ENCODE measurements around the gene TMEM212.

Gene TMEM212

DNA sequence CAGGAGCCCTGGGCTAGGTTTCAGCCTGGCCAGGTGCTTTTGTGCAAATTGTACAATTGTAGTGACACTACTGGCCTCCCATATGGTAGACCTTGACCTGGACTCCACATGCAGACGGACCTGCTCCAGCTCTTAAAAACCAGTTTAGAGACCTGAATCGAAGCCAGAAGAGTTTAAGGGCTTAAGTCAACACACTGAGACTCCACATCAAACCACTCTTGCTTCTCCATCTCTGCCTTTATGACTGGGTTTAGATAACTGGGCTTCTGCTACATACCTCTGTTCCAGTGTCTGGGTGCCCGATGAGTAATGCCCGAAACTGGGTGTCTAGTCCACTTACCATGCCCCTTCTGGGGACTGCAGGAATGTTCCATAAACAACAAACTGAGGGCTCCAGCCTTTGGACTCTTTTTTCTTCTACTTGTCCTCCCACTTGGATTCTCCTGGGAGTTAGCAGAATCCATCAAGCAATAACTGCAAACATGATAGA, 32.8 kb downstream of the TMEM212 start:
- TF ChIP-seq, protein P1, sequence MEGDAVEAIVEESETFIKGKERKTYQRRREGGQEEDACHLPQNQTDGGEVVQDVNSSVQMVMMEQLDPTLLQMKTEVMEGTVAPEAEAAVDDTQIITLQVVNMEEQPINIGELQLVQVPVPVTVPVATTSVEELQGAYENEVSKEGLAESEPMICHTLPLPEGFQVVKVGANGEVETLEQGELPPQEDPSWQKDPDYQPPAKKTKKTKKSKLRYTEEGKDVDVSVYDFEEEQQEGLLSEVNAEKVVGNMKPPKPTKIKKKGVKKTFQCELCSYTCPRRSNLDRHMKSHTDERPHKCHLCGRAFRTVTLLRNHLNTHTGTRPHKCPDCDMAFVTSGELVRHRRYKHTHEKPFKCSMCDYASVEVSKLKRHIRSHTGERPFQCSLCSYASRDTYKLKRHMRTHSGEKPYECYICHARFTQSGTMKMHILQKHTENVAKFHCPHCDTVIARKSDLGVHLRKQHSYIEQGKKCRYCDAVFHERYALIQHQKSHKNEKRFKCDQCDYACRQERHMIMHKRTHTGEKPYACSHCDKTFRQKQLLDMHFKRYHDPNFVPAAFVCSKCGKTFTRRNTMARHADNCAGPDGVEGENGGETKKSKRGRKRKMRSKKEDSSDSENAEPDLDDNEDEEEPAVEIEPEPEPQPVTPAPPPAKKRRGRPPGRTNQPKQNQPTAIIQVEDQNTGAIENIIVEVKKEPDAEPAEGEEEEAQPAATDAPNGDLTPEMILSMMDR (IDR thresholded peaks at IDR 0.05; ENCODE audit: borderline replicate concordance, insufficient read depth, low read depth, low read length), result no peak
- H3K4me3 ChIP-seq (ENCODE audit: low read depth, low read length), result no peak overlapping the region

DNA sequence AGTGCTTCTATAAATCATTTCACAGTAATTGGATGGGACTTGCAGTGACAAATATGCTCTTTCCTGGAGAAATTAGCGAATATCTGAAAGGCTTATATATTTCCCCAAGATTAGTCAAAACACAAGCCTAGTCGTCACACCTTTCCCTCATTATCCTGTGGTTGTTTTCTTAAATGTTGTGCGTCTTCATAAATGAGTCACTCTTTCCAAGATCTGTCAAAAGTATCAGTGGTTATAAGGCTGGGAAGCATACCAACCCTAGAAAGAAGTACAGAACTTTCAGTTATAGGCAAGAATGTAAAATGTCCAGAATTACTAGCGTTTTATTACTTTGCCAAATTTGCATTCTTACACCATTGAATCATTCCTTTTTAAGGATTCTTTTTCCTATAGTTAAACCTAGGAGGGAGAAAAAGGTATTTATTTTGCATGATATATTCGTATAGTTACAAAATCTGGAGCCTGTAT, 33.6 kb downstream of the TMEM212 start:
- H3K4me3 ChIP-seq (ENCODE audit: low read depth, low read length), result no peak overlapping the region
- TF ChIP-seq, protein P1 (IDR thresholded peaks at IDR 0.05; ENCODE audit: borderline replicate concordance, insufficient read depth, low read depth, low read length), result no peak

DNA sequence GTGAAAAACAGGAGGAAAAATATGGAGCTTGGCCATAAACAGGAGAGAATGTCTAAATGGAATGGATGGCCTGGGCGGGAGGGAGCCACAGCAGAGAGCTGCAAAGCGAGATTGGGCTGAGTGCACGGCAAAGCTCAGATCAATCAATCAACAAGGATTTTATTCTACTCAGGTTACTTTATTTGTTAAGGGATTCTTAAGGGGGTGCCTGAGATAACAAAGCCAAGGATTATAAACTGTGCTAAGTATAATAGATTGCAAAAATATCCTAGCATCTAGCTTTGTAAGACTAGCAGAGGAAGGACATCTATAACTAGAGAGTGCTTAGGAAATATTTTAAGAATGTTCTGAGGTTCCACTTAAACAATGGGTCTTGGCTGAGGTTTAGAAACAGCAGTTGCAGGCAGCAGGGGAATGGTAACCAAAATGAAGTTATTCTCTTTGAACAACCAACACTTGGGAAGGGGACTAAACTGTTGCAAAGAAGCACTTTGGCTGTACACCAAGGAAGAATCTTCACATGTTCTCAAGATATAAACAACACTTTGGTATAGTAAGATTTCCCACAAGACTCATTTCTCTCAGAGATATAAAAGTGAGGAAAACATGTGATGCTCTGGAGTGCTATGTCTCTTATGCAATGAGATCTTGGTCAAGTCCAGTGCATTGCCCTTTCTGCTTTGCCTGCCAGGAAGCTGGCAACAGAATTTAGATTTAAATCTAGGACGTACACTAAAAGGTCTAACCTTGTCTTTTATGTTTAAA, 35.5 kb downstream of the TMEM212 start:
- TF ChIP-seq, protein P1 (IDR thresholded peaks at IDR 0.05; ENCODE audit: borderline replicate concordance, insufficient read depth, low read depth, low read length), result no peak

DNA sequence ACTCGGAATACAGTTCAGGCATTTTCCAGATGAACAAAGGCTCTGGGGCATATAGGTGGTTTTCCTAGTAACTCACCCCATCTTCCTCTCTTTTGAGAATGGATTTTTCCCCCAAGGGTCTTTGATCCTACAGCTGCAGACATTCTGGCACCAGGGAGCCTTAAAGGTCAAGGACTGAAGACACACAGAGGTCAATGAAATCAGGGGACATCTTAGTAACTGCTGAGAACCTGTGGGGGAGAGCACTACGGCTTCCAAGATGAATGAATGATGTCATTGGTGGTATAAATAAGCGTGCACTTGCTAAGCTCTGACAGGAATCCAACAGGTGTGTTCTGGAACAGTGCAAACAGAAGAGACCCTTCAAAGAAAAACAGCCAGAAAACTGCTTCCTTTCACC, 36.3 kb downstream of the TMEM212 start:
- TF ChIP-seq, protein P1 (IDR thresholded peaks at IDR 0.05; ENCODE audit: borderline replicate concordance, insufficient read depth, low read depth, low read length), result no peak
- no peak overlapping the region for H3K4me3 ChIP-seq (ENCODE audit: low read depth, low read length)

More for the DNA sequence above, 35.5 kb downstream of the TMEM212 start:
- no peak overlapping the region for H3K4me3 ChIP-seq (ENCODE audit: low read depth, low read length)

DNA sequence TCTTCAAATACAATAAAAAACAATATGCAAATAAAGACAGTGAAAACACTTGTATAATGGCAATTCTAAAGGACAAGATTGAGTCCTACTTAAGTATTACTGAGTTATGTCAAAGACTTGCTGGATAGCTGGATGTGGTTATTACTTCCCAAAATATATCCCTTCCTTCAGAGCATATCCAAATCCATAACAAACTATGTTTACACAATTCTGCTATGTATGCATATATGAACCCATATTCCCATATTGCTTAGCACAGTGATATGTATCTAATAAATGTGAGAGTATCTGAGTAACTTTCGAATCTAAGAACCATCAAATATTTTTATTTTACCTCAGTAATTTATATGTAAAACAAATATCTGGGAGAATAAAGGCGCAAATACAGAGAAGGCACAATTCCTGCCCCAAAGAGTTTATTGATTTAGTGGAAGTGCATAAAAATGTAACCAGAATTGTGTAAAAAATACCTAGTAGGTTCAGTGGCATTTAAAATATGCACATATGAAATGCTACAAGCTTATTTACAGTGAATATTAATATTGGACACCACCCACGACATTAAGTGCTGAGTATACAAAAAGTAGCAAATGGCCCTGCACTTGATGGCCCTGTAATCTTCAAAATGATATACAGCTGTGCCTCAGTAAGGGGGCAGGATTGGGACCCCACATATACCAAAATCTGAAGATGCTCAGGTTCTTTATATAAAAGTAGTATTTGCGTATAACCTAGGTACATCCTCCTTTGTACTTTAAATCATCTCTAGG, 37.1 kb downstream of the TMEM212 start:
- H3K4me3 ChIP-seq (ENCODE audit: low read depth, low read length), result no peak overlapping the region
- TF ChIP-seq, protein P1 (IDR thresholded peaks at IDR 0.05; ENCODE audit: borderline replicate concordance, insufficient read depth, low read depth, low read length), result no peak

DNA sequence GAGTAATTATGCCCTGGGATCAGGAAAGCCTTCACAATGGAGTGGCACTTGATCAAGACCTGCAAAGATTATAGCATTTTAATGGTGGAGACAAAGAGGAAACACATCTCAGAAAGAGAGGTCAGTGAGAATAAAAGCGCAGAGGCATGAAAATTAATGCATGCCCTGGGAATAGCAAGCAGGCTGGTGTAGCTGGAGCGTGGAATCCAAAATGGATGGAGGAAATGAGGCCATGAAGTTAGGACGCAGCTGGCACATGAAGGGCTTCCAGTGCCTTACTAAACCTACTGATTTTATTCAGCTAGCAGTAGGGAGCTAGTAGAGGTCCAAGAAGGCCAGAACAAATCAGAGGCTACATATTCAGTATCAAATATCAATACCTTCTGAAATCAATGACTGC, 38.1 kb downstream of the TMEM212 start:
- TF ChIP-seq, protein P1 (IDR thresholded peaks at IDR 0.05; ENCODE audit: borderline replicate concordance, insufficient read depth, low read depth, low read length), result no peak
- H3K4me3 ChIP-seq (ENCODE audit: low read depth, low read length), result no peak overlapping the region

Measured in GM12875 (cell line).